Activated CD4-positive, alpha-beta T cell treated with anti-CD3 and anti-CD28 coated beads, Interleukin-2, Interleukin-6, amounts not matched to agents 100 ng/mL and 50 ng/mL, durations not matched to agents 16 hours and 8 hours (primary cell): ENCODE measurements around the gene RC3H1.
A peak's percentile ranks its signal among the peaks of the same experiment; 100 is the strongest.
"Not testable (repeated sequence)": the region's sequence is repeated elsewhere in the genome, so short reads cannot be mapped to it uniquely, and the experiment has no call there.

Experiments used
- DNase-seq: peaks from one replicate; pipeline ENCODE4 v3.0.0-alpha.2; 2020

RC3H1 gene

GRCh38 chr1:173930541-173930940 is 91.6 kb downstream of the RC3H1 start:
- not testable (repeated sequence) for DNase-seq

GRCh38 chr1:173925306-173926242 is 96.6 kb downstream of the RC3H1 start:
- no peak for DNase-seq

DNA sequence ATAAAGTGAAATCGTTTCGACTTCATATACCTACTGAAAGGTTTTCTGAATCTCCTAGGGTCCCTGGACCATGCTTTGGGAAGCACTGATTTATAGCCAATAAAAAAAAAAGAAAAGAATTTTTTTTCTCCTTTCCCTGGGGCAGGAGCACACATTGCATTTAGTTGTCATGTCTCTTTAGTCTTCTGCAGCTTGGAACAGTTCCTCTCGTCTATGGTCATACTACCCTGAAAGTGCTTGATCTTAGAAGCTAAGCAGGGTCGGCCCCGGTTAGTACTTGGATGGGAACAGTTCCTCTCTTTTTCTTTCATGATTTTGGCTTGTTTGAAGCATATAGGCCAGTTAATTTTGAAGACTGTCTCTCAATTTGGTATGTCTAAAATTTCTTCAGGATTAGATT is 101.3 kb downstream of the RC3H1 start:
- DNase-seq: no peak

DNA sequence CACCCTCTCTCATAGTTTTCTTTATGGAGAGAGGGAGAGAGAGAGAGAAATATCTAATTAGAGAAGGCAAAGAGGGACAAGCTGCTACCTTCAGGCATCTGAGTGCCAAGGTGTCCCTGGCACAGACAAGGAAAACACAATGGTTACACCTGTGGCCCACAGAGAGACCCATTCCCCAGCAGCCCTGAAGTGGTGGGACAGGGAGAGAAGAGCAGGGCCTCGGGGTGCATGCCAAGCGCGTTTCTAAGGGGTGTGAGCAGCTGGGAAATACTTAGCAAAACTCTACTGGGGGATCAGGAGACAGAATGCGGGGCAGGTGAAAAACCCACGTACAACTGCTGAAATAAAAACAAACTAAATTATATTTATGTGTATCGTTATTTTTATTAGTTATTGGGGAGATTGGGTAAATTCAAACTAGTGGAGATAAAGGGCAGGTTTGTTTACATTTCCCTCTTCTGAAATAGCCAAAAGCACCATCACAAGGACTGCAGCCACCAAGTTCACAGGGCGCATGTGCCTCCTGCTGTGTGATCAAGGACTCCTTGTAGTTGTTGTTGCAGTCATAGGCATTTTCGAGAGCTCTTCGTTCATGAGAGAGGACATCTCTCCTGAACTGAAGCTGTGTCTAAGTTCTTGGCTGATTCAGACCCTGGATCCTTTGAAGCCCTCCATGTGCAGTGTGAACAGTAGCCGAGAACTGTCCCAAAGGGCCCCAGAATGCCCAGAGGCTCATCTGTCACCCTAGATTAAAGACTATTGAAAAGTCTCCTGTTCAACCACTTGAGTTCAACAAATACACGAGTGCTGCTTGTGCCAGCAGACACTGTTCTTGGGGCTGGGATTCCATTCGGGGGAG is 104.3 kb downstream of the RC3H1 start:
- DNase-seq: no peak

GRCh38 chr1:173917149-173917548 is 105.0 kb downstream of the RC3H1 start, which contains the start of gene SERPINC1:
Gene SERPINC1 (minus strand): TSS chr1:173917327. CDS start chr1:173917259, 68 bp downstream.
- DNase-seq: no peak

GRCh38 chr1:173916667-173917066 is 105.5 kb downstream of the RC3H1 start:
- no peak for DNase-seq

DNA sequence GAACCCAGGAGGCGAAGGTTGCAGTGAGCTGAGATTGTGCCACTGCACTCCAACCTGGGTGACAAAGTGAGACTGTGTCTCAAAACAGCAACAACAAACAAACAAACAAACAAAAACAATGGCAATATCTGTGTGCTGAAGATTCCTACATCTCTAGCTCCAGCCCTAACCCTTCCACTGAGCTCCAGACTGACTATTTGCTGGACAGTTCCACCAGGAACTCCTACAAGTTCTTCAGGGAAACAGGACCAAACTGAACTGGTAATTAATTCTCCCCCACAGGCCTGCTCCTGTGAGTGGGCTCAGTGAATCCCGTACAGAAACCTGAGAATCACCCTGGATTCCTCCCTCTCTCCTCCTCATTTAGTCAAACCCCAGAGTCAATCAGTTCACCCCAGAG is 106.6 kb downstream of the RC3H1 start:
- DNase-seq: no peak

- peak; percentile 36 for DNase-seq
Measured at GRCh38 chr1:173914366-173914871, 107.7 kb downstream of the RC3H1 start.

DNA sequence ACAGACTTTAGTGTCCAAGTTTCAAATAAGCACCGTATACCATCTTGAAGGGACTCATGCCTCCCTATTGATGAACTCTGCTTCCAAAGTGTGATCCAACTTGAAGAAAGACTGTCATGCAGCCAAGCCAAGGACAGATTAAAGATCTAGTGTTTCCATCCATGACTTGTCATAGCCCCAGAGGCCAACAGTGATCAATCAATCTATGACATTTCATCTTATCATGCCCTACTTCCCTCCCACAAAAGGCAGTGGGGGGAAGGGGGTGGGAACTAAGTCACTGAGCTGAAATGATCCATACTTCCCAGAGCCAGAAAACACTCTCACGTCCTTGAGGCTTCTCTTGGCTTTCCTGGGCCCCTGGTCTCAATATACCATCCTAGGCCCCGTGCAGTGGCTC is 109.0 kb downstream of the RC3H1 start:
- DNase-seq: no peak

- DNase-seq: no peak
Measured at GRCh38 chr1:173903827-173904531, 118.2 kb downstream of the RC3H1 start.

- DNase-seq: no peak
Measured at GRCh38 chr1:173900992-173901391, 121.2 kb downstream of the RC3H1 start.

- DNase-seq: no peak
Measured at GRCh38 chr1:173900427-173900826, 121.7 kb downstream of the RC3H1 start.

DNA sequence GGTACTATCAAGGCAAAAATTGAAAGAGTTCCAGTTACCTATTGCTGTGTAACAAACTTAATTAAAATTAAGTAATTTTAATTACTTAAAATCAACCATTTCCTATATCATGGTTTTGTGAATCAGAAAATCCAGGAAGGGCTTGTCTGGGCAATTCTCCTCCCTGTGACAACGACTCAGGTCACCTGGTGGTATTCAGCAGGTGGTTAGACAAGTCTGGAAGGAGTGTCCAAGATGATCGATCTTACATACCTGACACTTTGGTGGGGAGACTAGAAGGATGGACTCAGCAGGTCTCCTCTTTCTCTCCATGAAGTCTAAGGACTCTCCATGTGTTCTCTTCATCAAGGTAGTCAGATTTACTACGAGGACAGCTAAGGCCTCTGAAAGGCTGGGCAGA is 128.0 kb downstream of the RC3H1 start:
- DNase-seq: no peak

- DNase-seq: no peak
Measured at GRCh38 chr1:173893611-173894010, 128.5 kb downstream of the RC3H1 start.

GRCh38 chr1:173889885-173890284 is 132.3 kb downstream of the RC3H1 start:
- no peak for DNase-seq

DNA sequence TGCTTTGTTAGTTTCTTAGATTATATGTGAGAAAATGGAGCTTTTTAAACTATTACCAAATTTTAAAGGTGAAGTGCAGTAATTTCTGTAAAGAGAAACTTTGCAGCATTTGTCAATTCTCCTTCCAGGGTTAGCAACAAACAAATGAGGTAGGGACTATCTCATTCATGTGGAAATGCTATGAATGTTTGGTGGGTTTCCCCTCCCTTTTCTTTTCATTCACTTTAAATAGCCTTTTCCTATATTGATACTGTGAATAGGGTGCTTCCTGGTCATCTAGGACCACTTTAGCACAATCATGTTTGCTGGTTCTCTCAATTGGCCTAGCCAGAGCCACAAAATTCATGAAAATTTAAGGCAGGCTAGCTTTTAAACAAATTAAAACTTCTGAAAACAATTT is 133.4 kb downstream of the RC3H1 start:
- DNase-seq: no peak

DNA sequence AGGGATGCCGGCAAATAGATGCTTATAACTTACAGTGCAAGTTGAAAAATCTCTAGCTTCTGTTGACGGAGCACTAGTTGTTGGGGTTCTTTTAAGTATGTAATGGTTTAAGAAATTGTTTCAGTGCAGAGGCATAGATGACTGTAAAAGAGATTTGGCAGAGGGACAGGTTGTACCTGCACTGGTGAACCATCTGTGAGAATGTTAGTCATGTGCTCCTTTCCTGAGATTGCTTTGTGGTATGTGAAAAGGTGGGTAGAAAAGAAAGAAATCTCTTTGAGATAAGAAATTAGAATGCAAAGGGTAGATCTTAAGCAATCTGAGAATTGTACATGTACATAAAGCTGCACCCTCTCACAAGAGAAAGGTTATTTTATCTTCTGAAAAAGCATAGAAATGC is 134.5 kb downstream of the RC3H1 start:
- no peak for DNase-seq

DNA sequence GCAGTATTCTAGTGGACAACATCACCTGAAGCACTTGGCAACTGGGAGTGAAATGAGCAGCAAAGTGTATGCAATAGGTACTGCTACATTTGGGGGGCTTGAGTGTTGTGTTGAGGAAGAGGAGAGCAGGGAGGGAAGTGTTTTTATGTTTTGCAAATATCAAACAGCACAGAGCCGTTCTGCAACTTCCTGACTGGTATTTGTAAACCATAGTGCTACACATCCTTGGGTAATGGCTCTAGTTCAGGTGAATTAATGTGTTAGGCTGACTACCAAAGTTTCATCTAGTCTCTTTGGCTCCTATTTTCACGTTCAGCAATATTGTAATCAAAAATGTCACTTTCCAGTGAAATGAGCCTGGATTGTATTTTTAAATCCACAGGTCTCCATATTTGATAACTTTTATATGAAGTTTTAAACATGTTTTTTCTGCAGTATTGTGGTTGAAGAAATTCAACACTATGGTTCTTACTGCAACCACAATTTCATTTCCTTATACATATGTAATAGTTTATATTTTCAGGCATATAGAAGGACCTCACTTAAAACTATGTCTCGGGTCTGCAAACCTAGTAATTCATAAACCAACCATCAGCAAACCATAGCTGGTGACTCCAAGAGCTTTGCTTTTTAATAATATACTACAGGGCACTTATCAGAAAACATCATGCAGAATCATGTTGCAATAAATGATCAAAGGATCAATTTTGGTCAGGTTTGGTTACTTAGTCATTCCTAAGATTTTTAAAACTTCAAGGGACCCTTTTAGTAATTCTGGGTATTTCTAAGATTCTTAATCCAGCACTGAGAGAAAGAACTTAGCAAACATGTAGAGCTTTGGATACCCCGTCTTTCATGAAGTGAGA is 135.2 kb downstream of the RC3H1 start:
- no peak for DNase-seq

GRCh38 chr1:173884701-173885100 is 137.5 kb downstream of the RC3H1 start:
- DNase-seq: no peak
